Effector memory CD4-positive, alpha-beta T cell (primary cell): ENCODE results near the gene RBFOX1.

ENCODE experiments used
- DNase-seq, 3 donors: peaks; one replicate each; pipeline ENCODE4 v3.0.0-alpha.2; 2020
- H3K27ac ChIP-seq: 2 replicates; pipeline ENCODE4 v1.7.0; 2013; ENCODE audit warnings: mild to moderate bottlenecking, low read length, moderate library complexity; ENCODE audit not compliant: insufficient read depth, poor library complexity, severe bottlenecking
- H3K27me3 ChIP-seq: replicated peaks from 2 replicates; pipeline ENCODE4 v1.7.0; 2013; ENCODE audit warnings: mild to moderate bottlenecking, low read length; ENCODE audit not compliant: insufficient read depth, control insufficient read depth, poor library complexity, severe bottlenecking
- H3K36me3 ChIP-seq: 2 replicates; pipeline ENCODE4 v1.7.0; 2013; ENCODE audit warnings: mild to moderate bottlenecking, low read length, moderate library complexity; ENCODE audit not compliant: control insufficient read depth, insufficient read depth
- H3K4me1 ChIP-seq: 2 replicates; pipeline ENCODE4 v1.7.0; 2013; ENCODE audit warnings: low read length, mild to moderate bottlenecking; ENCODE audit not compliant: control insufficient read depth, insufficient read depth, poor library complexity, severe bottlenecking
- H3K4me3 ChIP-seq: 2 replicates; pipeline ENCODE4 v1.7.0; 2013; ENCODE audit warnings: low read length, low read depth, mild to moderate bottlenecking; ENCODE audit not compliant: insufficient read depth, poor library complexity, severe bottlenecking
- H3K9me3 ChIP-seq: 2 replicates; pipeline ENCODE4 v1.7.0; 2013; ENCODE audit warnings: mild to moderate bottlenecking, low read length, moderate library complexity; ENCODE audit not compliant: control insufficient read depth

The RBFOX1 gene

GRCh38 chr16:7330709-7331108 lies 1.9 kb upstream of the RBFOX1 start:
- no peak overlapping the region for H3K27ac ChIP-seq
- H3K4me3 ChIP-seq, result no peak overlapping the region
- H3K27me3 ChIP-seq, result no peaks in the 10 kb centered on the region
- no peaks in the 10 kb centered on the region for H3K36me3 ChIP-seq
- DNase-seq, result no peak
- no peaks in the 10 kb centered on the region for H3K4me1 ChIP-seq
- H3K9me3 ChIP-seq, result no peaks in the 10 kb centered on the region

GRCh38 chr16:7331997-7332396 lies 648 bp upstream of the RBFOX1 start:
- Histone ChIP-seq H3K27me3 (no peaks in the 10 kb centered on the region), H3K36me3 (no peaks in the 10 kb centered on the region), H3K4me1 (no peaks in the 10 kb centered on the region), H3K4me3 (no peak overlapping the region), H3K9me3 (no peaks in the 10 kb centered on the region), H3K27ac (no peak overlapping the region)
- no peak for DNase-seq

DNA sequence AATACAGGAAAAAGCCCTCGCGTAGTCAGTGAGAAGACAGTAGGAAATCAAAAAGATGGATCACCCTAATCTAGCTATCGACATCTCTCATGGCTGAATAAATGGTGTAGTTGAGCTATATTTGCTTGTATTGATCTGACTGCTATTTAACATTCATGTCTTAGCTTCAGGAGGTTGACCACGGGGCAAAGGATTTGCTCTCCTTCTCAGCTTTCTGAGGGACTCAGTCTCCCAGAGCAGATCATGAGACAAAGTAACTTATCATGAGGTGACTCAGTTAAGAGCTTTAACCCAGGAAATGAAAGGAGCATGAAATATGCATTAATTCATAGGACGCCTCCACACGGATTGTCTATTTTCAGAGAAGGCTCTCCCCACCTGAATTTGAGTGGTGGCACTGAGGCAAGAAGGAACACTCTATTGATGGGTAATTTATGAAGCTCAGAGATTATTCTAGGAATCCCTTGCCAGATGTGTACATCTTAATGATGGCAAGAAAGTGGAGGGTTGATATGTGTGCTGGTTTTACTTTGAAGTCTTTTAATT lies 608 bp downstream of the RBFOX1 start:
- H3K4me1 ChIP-seq, result no peaks in the 10 kb centered on the region
- no peak overlapping the region for H3K27ac ChIP-seq
- no peak for DNase-seq
- H3K4me3 ChIP-seq, result no peak overlapping the region
- no peaks in the 10 kb centered on the region for H3K9me3 ChIP-seq
- H3K36me3 ChIP-seq, result no peaks in the 10 kb centered on the region
- H3K27me3 ChIP-seq, result no peaks in the 10 kb centered on the region

GRCh38 chr16:7334801-7335560 lies 2.3 kb downstream of the RBFOX1 start:
- Histone ChIP-seq H3K9me3 (no peaks in the 10 kb centered on the region), H3K27me3 (no peaks in the 10 kb centered on the region), H3K4me1 (no peaks in the 10 kb centered on the region), H3K27ac (no peak overlapping the region), H3K36me3 (no peaks in the 10 kb centered on the region), H3K4me3 (no peak overlapping the region)
- DNase-seq, result no peak

- H3K9me3 ChIP-seq, result no peaks in the 10 kb centered on the region
- H3K27ac ChIP-seq, result no peak overlapping the region
- H3K4me3 ChIP-seq, result no peak overlapping the region
- no peaks in the 10 kb centered on the region for H3K4me1 ChIP-seq
- H3K36me3 ChIP-seq, result no peaks in the 10 kb centered on the region
- no peaks in the 10 kb centered on the region for H3K27me3 ChIP-seq
- DNase-seq, result no peak
These were observed 3.5 kb downstream of the RBFOX1 start for GRCh38 chr16:7335991-7336634.

- DNase-seq, result no peak
- H3K27me3 ChIP-seq, result no peaks in the 10 kb centered on the region
- H3K4me1 ChIP-seq, result no peaks in the 10 kb centered on the region
- H3K27ac ChIP-seq, result no peak overlapping the region
- no peaks in the 10 kb centered on the region for H3K9me3 ChIP-seq
- H3K4me3 ChIP-seq, result no peak overlapping the region
- H3K36me3 ChIP-seq, result no peaks in the 10 kb centered on the region
These were observed 4.1 kb downstream of the RBFOX1 start for GRCh38 chr16:7336742-7337141.

GRCh38 chr16:7338826-7339225 lies 6.2 kb downstream of the RBFOX1 start:
- no peak for DNase-seq
- H3K4me3 ChIP-seq, result no peak overlapping the region
- no peak overlapping the region for H3K27ac ChIP-seq
- no peaks in the 10 kb centered on the region for H3K9me3 ChIP-seq
- no peaks in the 10 kb centered on the region for H3K4me1 ChIP-seq
- H3K36me3 ChIP-seq, result no peaks in the 10 kb centered on the region
- H3K27me3 ChIP-seq, result no peaks in the 10 kb centered on the region

DNA sequence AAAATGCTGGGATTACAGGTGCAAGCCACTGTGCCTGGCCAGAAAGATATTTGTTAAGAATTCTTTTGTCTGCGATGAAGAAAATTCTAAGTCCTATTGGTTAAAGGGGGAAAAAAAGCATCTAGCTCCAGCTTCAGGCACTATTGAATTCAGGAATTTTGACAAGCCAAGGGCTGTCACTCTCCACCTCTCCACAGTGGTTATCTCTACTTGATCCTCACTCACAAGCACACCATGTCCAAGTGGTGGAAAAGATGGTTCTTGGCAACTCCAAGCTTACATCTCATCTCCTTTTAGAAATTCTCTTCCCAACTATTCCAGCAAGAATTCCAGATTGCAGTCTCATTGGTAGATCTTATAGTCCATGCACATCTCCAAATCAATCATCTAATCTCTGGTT lies 7.1 kb downstream of the RBFOX1 start:
- Histone ChIP-seq H3K4me1 (no peaks in the 10 kb centered on the region), H3K9me3 (no peaks in the 10 kb centered on the region), H3K4me3 (no peak overlapping the region), H3K36me3 (no peaks in the 10 kb centered on the region), H3K27ac (no peak overlapping the region), H3K27me3 (no peaks in the 10 kb centered on the region)
- DNase-seq, result no peak

- DNase-seq, result no peak
- no peaks in the 10 kb centered on the region for H3K4me1 ChIP-seq
- no peaks in the 10 kb centered on the region for H3K36me3 ChIP-seq
- H3K27ac ChIP-seq, result no peak overlapping the region
- no peaks in the 10 kb centered on the region for H3K9me3 ChIP-seq
- no peaks in the 10 kb centered on the region for H3K27me3 ChIP-seq
- H3K4me3 ChIP-seq, result no peak overlapping the region
These were observed 8.3 kb downstream of the RBFOX1 start for GRCh38 chr16:7340938-7341337.

GRCh38 chr16:7342598-7342997 lies 10.0 kb downstream of the RBFOX1 start:
- H3K9me3 ChIP-seq, result no peaks in the 10 kb centered on the region

More at GRCh38 chr16:7342598-7342997, 10.0 kb downstream of the RBFOX1 start:
- Histone ChIP-seq H3K27ac (no peak overlapping the region), H3K4me3 (no peak overlapping the region), H3K27me3 (no peaks in the 10 kb centered on the region), H3K4me1 (no peaks in the 10 kb centered on the region), H3K36me3 (no peaks in the 10 kb centered on the region)
- DNase-seq, result no peak
